HepG2 (cell line): ENCODE data around the gene PCDHB1. TPM values are rescaled to one million over a fixed set of nuclear protein-coding genes. Genes with fewer than 3 reads are reported as not detected.
A peak's percentile ranks its signal among the peaks of the same experiment; 100 is the strongest.

ENCODE experiments used
- CTCF ChIP-seq: sonication (generic); formaldehyde crosslinking; IDR thresholded peaks from 2 replicates; pipeline ENCODE4 v1.5.0; 2020; ENCODE audit warnings: mild to moderate bottlenecking, missing genetic modification reagents, moderate library complexity
- E2F1 ChIP-seq: sonication (generic); formaldehyde crosslinking; IDR thresholded peaks from 2 replicates; pipeline ENCODE4 v1.5.0; 2020; ENCODE audit warnings: missing genetic modification reagents
- HDAC2 ChIP-seq: sonication (generic); formaldehyde crosslinking; IDR thresholded peaks from 2 replicates; pipeline ENCODE4 v1.4.0; 2020; ENCODE audit warnings: missing genetic modification reagents
- HNRNPUL1 ChIP-seq: fragments of 200-400 bp; formaldehyde crosslinking; IDR thresholded peaks from 2 replicates; pipeline ENCODE4 v1.6.1; 2017; ENCODE audit warnings: low read depth, mild to moderate bottlenecking, low read length, moderate library complexity
- KDM5A ChIP-seq: fragments of 200-600 bp; sonication (generic); IDR thresholded peaks from 2 replicates; pipeline ENCODE4 v1.7.0; 2018; ENCODE audit warnings: antibody characterized with exemption, mild to moderate bottlenecking, low read length, borderline replicate concordance
- LCORL ChIP-seq, 2 experiments: fragments of 450-650 bp in 1 of 2; sonication (generic) in 1 of 2; formaldehyde crosslinking in 1 of 2; IDR thresholded peaks; 2 replicates each; pipeline versions ENCODE4 v1.5.0 to v1.6.1; 2017 to 2020; ENCODE audit warnings: antibody characterized with exemption in 1 of 2, missing genetic modification reagents in 1 of 2
- NR2C2 ChIP-seq: sonication (generic); formaldehyde crosslinking; IDR thresholded peaks from 2 replicates; pipeline ENCODE4 v1.4.0; 2020; ENCODE audit warnings: missing genetic modification reagents, mild to moderate bottlenecking, moderate library complexity, borderline replicate concordance
- POLR2G ChIP-seq: fragments of 200-400 bp; formaldehyde crosslinking; IDR thresholded peaks from 2 replicates; pipeline ENCODE4 v1.6.1; 2018; ENCODE audit warnings: mild to moderate bottlenecking, low read depth, low read length, moderate library complexity
- PRDM4 ChIP-seq: sonication (generic); formaldehyde crosslinking; IDR thresholded peaks from 2 replicates; pipeline ENCODE4 v1.9.0; 2021; ENCODE audit warnings: missing genetic modification reagents, borderline replicate concordance
- SAFB2 ChIP-seq: sonication (generic); formaldehyde crosslinking; IDR thresholded peaks from 2 replicates; pipeline ENCODE4 v1.5.1; 2020; ENCODE audit warnings: missing genetic modification reagents, low read depth, mild to moderate bottlenecking, borderline replicate concordance
- THAP11 ChIP-seq: IDR thresholded peaks from 2 replicates; pipeline ENCODE4 v1.6.1; 2016; ENCODE audit warnings: missing biosample characterization, missing genetic modification reagents
- THAP9 ChIP-seq: sonication (generic); formaldehyde crosslinking; IDR thresholded peaks from 2 replicates; pipeline ENCODE4; 2020; ENCODE audit warnings: missing genetic modification reagents, mild to moderate bottlenecking, borderline replicate concordance
- ZBTB25 ChIP-seq: IDR thresholded peaks from 2 replicates; pipeline ENCODE4 v1.6.1; 2018; ENCODE audit warnings: missing genetic modification reagents
- ZNF414 ChIP-seq: sonication (generic); formaldehyde crosslinking; IDR thresholded peaks from 2 replicates; pipeline ENCODE4 v1.5.0; 2020; ENCODE audit warnings: missing genetic modification reagents
- ZNF501 ChIP-seq: sonication (generic); formaldehyde crosslinking; IDR thresholded peaks from 2 replicates; pipeline ENCODE4 v1.5.1; 2020; ENCODE audit warnings: mild to moderate bottlenecking, moderate library complexity, missing genetic modification reagents
- ZNF883 ChIP-seq: sonication (generic); formaldehyde crosslinking; IDR thresholded peaks from 2 replicates; pipeline ENCODE4 v1.5.1; 2020; ENCODE audit warnings: mild to moderate bottlenecking, missing genetic modification reagents; ENCODE audit errors: not compliant biosample characterization
- polyA plus RNA-seq, 8 experiments: library from polyadenylated mRNA; depleted of rRNA in 3 of 8; stranded (reverse) in 7 of 8; unstranded in 1 of 8; fragments of >200 nt; fragmentation: Illumina TruSeq in 4 of 8; extraction: Trizol in 4 of 8; gene quantifications; 2 replicates each; pipeline versions ENCODE4 v1.2.1 to v1.2.3, GENCODE V29; 2011 to 2016; ENCODE audit warnings: low read depth in 4 of 8, missing spikeins in 1 of 8, mixed read lengths in 1 of 8; ENCODE audit not compliant: insufficient read depth in 1 of 8
- total RNA-seq, 5 experiments: library from RNA; depleted of rRNA; stranded (reverse); fragments of >200 nt; fragmentation: Illumina TruSeq; extraction: Trizol; gene quantifications; 2 replicates each; pipeline ENCODE4 v1.2.3, GENCODE V29; 2016; ENCODE audit warnings: low read depth in 1 of 5

Gene PCDHB1
- total and polyA plus RNA-seq, 2 of the 13 experiments (the other 11 are each of a cell fraction or from before 2014, with no cell fraction given) = not detected

GRCh38 chr5:141094481-141095262, 43.5 kb downstream of the PCDHB1 start, which contains the start of gene PCDHB2 (continued):
- peak; percentile 22; the same call in 1 of the 2 replicates for TF ChIP-seq THAP9
- TF ChIP-seq NR2C2 (CRISPR knock-in tag) = 0 out of 2 replicates have a peak, but pooled peaks have one; percentile 13
- TF ChIP-seq ZNF501 (CRISPR knock-in tag) = peak; percentile 76
- TF ChIP-seq HDAC2 (CRISPR knock-in tag) = 0 out of 2 replicates have a peak, but pooled peaks have one; percentile 39
- no peak for TF ChIP-seq E2F1 (CRISPR knock-in tag)
- peak; percentile 42; the same call in 1 of the 2 replicates for TF ChIP-seq KDM5A
- 0 out of 2 replicates have a peak, but pooled peaks have one; percentile 65 for TF ChIP-seq ZNF414 (CRISPR knock-in tag)
- 0 out of 2 replicates have a peak, but pooled peaks have one; percentile 26 for TF ChIP-seq ZBTB25 (CRISPR knock-in tag)
- no peak for TF ChIP-seq SAFB2 (CRISPR knock-in tag)
- TF ChIP-seq POLR2G = peak; percentile 81
- TF ChIP-seq PRDM4 (CRISPR knock-in tag) = 0 out of 2 replicates have a peak, but pooled peaks have one; percentile 30
- no peak for TF ChIP-seq HNRNPUL1
- peak; percentile 87 for TF ChIP-seq CTCF (CRISPR knock-in tag)
- 0 out of 2 replicates have a peak, but pooled peaks have one; percentile 18 for TF ChIP-seq THAP11 (CRISPR knock-in tag)
- TF ChIP-seq ZNF883 (CRISPR knock-in tag) = peak; percentile 29
- no peak for TF ChIP-seq LCORL (IDR thresholded peaks at IDR 0.05)
- no peak for TF ChIP-seq LCORL (CRISPR knock-in tag; IDR thresholded peaks at IDR 0.05)
